ENCODE data around the gene KLK10. TPM values are rescaled to one million over a fixed set of nuclear protein-coding genes. Genes with fewer than 3 reads are reported as not detected.

The KLK10 gene
- polyA plus RNA-seq, 1 of the 3 experiments (the other 2 are of a cell fraction) = not detected

DNA sequence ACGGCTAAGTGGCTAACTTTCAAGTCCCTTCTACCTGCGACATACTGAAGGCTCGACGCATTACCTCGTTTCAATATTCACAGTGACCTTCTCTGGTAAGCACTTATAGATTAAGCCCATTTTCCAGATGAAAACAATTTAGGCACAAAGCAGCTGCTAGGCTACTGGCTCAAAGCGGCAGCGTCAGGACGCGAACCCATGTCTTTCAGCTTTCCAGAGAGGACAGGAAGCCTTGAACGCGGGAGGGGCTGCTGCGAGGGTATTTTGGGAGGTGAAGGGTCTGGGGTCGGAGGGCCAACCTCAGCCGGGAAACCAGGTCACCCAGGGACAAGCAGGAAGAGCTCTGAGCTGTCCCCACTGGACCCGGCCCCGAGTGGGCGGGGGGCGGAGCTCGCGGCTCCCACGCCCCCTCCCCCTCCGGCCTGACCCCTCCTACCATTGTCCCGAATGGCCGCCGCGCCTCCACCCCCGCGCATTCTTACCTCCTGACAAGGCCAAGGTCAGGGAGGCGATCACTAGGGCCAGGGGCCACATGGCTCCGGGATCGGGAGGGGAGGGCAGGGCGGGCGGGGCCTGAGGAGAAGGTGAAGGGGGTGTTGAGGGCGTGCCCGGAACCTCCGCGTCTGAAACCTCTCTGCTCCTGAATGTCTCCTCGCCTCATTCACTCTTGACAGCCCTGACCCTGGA lies 45.2 kb upstream of the KLK10 start, which contains the start of gene KLK13 (continued):
- TF ChIP-seq FOXJ3 (CRISPR knock-in tag; IDR thresholded peaks at IDR 0.05) = no peak
- TF ChIP-seq TCF12 (IDR thresholded peaks at IDR 0.05) = no peak
- TF ChIP-seq POLR2AphosphoS5 (IDR thresholded peaks at IDR 0.05; ENCODE audit: low read depth, low read length) = no peak
- no peak for TF ChIP-seq CTCF (IDR thresholded peaks at IDR 0.05)
- TF ChIP-seq RFX5 (IDR thresholded peaks at IDR 0.05; ENCODE audit: low read length) = no peak
- no peak for TF ChIP-seq ELF1 (IDR thresholded peaks at IDR 0.05)
- TF ChIP-seq YY1 (IDR thresholded peaks at IDR 0.05; ENCODE audit: low read depth) = no peak
- no peak for TF ChIP-seq SMC3 (IDR thresholded peaks at IDR 0.05; ENCODE audit: low read depth, low read length)

- H3K27ac ChIP-seq (ENCODE audit: low read depth in 2 of 2, low read length in 1 of 2) = no peak overlapping the region
- H3F3A ChIP-seq (replicated peaks; ENCODE audit: insufficient read depth) = no peaks in the 10 kb centered on the region
- H3K9me3 ChIP-seq = no peaks in the 10 kb centered on the region
- H3K27me3 ChIP-seq (ENCODE audit: insufficient read depth) = peaks cover 50% of the 10 kb centered on the region; the same call in 1 of the 2 replicates
- no peaks in the 10 kb centered on the region for H4K20me1 ChIP-seq (ENCODE audit: insufficient read depth)
- no peak overlapping the region for H3K4me3 ChIP-seq (ENCODE audit: low read depth in 2 of 2, low read length in 1 of 2)
- H3K4me1 ChIP-seq (ENCODE audit: control insufficient read depth in 1 of 2, insufficient read depth in 2 of 2, low read depth in 1 of 2, low read length in 1 of 2) = no peaks in the 10 kb centered on the region
- TF ChIP-seq, protein P1, sequence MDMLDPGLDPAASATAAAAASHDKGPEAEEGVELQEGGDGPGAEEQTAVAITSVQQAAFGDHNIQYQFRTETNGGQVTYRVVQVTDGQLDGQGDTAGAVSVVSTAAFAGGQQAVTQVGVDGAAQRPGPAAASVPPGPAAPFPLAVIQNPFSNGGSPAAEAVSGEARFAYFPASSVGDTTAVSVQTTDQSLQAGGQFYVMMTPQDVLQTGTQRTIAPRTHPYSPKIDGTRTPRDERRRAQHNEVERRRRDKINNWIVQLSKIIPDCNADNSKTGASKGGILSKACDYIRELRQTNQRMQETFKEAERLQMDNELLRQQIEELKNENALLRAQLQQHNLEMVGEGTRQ (IDR thresholded peaks at IDR 0.05; ENCODE audit: borderline replicate concordance, low read depth, low read length) = no peak
- TF ChIP-seq YY1 (IDR thresholded peaks at IDR 0.05; ENCODE audit: low read depth) (no peak), GATA2 (CRISPR knock-in tag; IDR thresholded peaks at IDR 0.05) (no peak), FOXM1 (IDR thresholded peaks at IDR 0.05; ENCODE audit: low read depth) (no peak), CTCF (IDR thresholded peaks at IDR 0.05) (no peak), SMC3 (IDR thresholded peaks at IDR 0.05; ENCODE audit: low read depth, low read length) (no peak), FOSL2 (IDR thresholded peaks at IDR 0.05; ENCODE audit: borderline replicate concordance, low read depth) (no peak), MEF2A (IDR thresholded peaks at IDR 0.05; ENCODE audit: borderline replicate concordance, low read depth) (no peak), FOXJ3 (CRISPR knock-in tag; IDR thresholded peaks at IDR 0.05) (no peak), EP300 (IDR thresholded peaks at IDR 0.05; ENCODE audit: borderline replicate concordance in 1 of 2, low read depth in 1 of 2, low read length in 1 of 2) (no peak), TCF12 (IDR thresholded peaks at IDR 0.05) (no peak)
- TF ChIP-seq, protein P2, sequence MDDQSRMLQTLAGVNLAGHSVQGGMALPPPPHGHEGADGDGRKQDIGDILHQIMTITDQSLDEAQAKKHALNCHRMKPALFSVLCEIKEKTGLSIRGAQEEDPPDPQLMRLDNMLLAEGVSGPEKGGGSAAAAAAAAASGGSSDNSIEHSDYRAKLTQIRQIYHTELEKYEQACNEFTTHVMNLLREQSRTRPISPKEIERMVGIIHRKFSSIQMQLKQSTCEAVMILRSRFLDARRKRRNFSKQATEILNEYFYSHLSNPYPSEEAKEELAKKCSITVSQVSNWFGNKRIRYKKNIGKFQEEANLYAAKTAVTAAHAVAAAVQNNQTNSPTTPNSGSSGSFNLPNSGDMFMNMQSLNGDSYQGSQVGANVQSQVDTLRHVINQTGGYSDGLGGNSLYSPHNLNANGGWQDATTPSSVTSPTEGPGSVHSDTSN (IDR thresholded peaks at IDR 0.05) = no peak
- no peaks in the 10 kb centered on the region for H3K79me2 ChIP-seq (ENCODE audit: insufficient read depth)
- ChIA-PET POLR2A (no interaction called here), CTCF (no interaction called here)
- H2AFZ ChIP-seq (ENCODE audit: low read depth) = no peak overlapping the region
- no peak for DNase-seq
- no peaks in the 10 kb centered on the region for H3K9me2 ChIP-seq
- H3K4me2 ChIP-seq = no peak overlapping the region
- no peak overlapping the region for H3K9ac ChIP-seq
- 18% methylated on average over 7 of the region's 7 CpGs for WGBS (ENCODE audit: low lambda C conversion rate)
- H3K36me3 ChIP-seq (replicated peaks in 1 of 2; ENCODE audit: control insufficient read depth in 1 of 2, insufficient read depth in 2 of 2, low read length in 1 of 2) = no peaks in the 10 kb centered on the region
Observed at GRCh38 chr19:51063664-51064063, 44.2 kb upstream of the KLK10 start.
